Upper lobe of left lung (tissue), 6 donors: ENCODE results near the gene SLC27A1. TPM values are rescaled to one million over a fixed set of nuclear protein-coding genes. Genes with fewer than 3 reads are reported as not detected.

ENCODE experiments used
- ATAC-seq, 2 donors: fragments of 200-7000 bp; cut with Tn5 transposase; one replicate each; pipeline ENCODE4 v1.9.1; 2022; ENCODE audit warnings: mild to moderate bottlenecking in 2 of 2, moderate library complexity in 2 of 2; ENCODE audit not compliant: low FRiP score in 2 of 2
- DNase-seq, 2 donors: peaks; one replicate each; pipeline ENCODE4 v3.0.0-alpha.2; 2019 to 2020
- H3K27ac ChIP-seq, 4 donors: fragments of 200-600 bp; sonication (generic); one replicate each; pipeline ENCODE4 v1.5.1; 2016 to 2019
- H3K27me3 ChIP-seq, 4 donors: fragments of 200-600 bp; sonication (generic); one replicate each; pipeline ENCODE4 v1.5.1; 2017 to 2019
- H3K36me3 ChIP-seq, 4 donors: fragments of 200-600 bp; sonication (generic); one replicate each; pipeline ENCODE4 v1.5.1; 2016 to 2019
- H3K4me1 ChIP-seq, 4 donors: fragments of 200-600 bp; sonication (generic); one replicate each; pipeline ENCODE4 v1.5.1; 2018 to 2019
- H3K4me3 ChIP-seq, 4 donors: fragments of 200-600 bp; sonication (generic); one replicate each; pipeline ENCODE4 v1.5.1; 2017 to 2019; ENCODE audit warnings: mild to moderate bottlenecking in 2 of 4, moderate library complexity in 1 of 4
- H3K9me3 ChIP-seq, 4 donors: fragments of 200-600 bp; sonication (generic); one replicate each; pipeline ENCODE4 v1.5.1; 2018 to 2019
- CTCF ChIP-seq, 6 experiments: fragments of 450-650 bp in 4 of 6; fragments of 200-600 bp in 2 of 6; sonication (generic) in 2 of 6; IDR thresholded peaks; one replicate each; pipeline ENCODE4 v1.5.1; 2016 to 2019; ENCODE audit warnings: antibody characterized with exemption in 6 of 6
- EP300 ChIP-seq, 4 donors: sonication (generic); formaldehyde crosslinking; IDR thresholded peaks; one replicate each; pipeline ENCODE4 v1.5.1; 2017; ENCODE audit warnings: antibody characterized with exemption in 4 of 4, control low read depth in 2 of 4
- POLR2A ChIP-seq, 4 donors: fragments of 450-650 bp; IDR thresholded peaks; one replicate each; pipeline ENCODE4 v1.5.1; 2016 to 2017; ENCODE audit warnings: antibody characterized with exemption in 4 of 4, mild to moderate bottlenecking in 2 of 4
- POLR2AphosphoS5 ChIP-seq, 2 donors: sonication (generic); formaldehyde crosslinking; IDR thresholded peaks; one replicate each; pipeline ENCODE4 v1.5.1; 2017; ENCODE audit warnings: antibody characterized with exemption in 2 of 2
- WGBS, 2 donors: methylation state at CpG; one replicate each; pipeline ENCODE4 v1.1.5; 2017 to 2018; 5-methylcytosine and 5-hydroxymethylcytosine counted together
- total RNA-seq, 6 donors: library from RNA; depleted of rRNA in 4 of 6; stranded (reverse); fragments of >200 nt in 4 of 6; gene quantifications; one replicate each; pipeline versions ENCODE4 v1.1.0 to v1.2.1, GENCODE V29; 2016 to 2021
- donor health status: DM: no; HTN: no; CAD: no; lungs with moderate emphysema.
- donor health status: DM: no; HTN: yes; CAD: no; lungs with severe emphysema.

The SLC27A1 gene
- total RNA-seq, 6 donors from 2014 or later: 21.0 to 88.0 (median 30.8) TPM

GRCh38 chr19:17530586-17530985, 60.3 kb downstream of the SLC27A1 start:
- Histone ChIP-seq H3K27me3 (no peaks in the 10 kb centered on the region), H3K36me3 (no peaks in the 10 kb centered on the region), H3K9me3 (peaks cover 0 to 8% (median 1%) of the 10 kb centered on the region in 4 donors), H3K4me3 (no peak overlapping the region), H3K4me1 (no peaks in the 10 kb centered on the region), H3K27ac (no peak overlapping the region)
- no peak for DNase-seq
- 17 to 18% methylated on average over 1 to 8 of the region's 8 CpGs for WGBS, 2 donors
- ATAC-seq: no peak
- TF ChIP-seq POLR2A (IDR thresholded peaks at IDR 0.05) (no peak), CTCF (IDR thresholded peaks at IDR 0.05) (no peak), POLR2AphosphoS5 (IDR thresholded peaks at IDR 0.05) (no peak), EP300 (IDR thresholded peaks at IDR 0.05) (no peak)

- no peaks in the 10 kb centered on the region for H3K4me1 ChIP-seq
- H3K27me3 ChIP-seq: no peaks in the 10 kb centered on the region
- no peak overlapping the region for H3K4me3 ChIP-seq
- H3K9me3 ChIP-seq: peaks cover 0 to 8% (median 1%) of the 10 kb centered on the region in 4 donors
- no peak for ATAC-seq
- no peaks in the 10 kb centered on the region for H3K36me3 ChIP-seq
- H3K27ac ChIP-seq: no peak overlapping the region
- TF ChIP-seq EP300 (IDR thresholded peaks at IDR 0.05): no peak
- TF ChIP-seq POLR2AphosphoS5 (IDR thresholded peaks at IDR 0.05): no peak
- TF ChIP-seq POLR2A (IDR thresholded peaks at IDR 0.05): no peak
- TF ChIP-seq CTCF (IDR thresholded peaks at IDR 0.05): no peak
- WGBS, 2 donors: 84 to 87% methylated on average over 6 to 16 of the region's 16 CpGs
- DNase-seq: no peak
These were observed 61.8 kb downstream of the SLC27A1 start for GRCh38 chr19:17532116-17532515.

- Histone ChIP-seq H3K27ac (no peak overlapping the region), H3K4me3 (no peak overlapping the region), H3K36me3 (no peaks in the 10 kb centered on the region), H3K9me3 (peaks cover 0 to 8% (median 1%) of the 10 kb centered on the region in 4 donors), H3K4me1 (no peaks in the 10 kb centered on the region), H3K27me3 (no peaks in the 10 kb centered on the region)
- no peak for ATAC-seq
- TF ChIP-seq POLR2AphosphoS5 (IDR thresholded peaks at IDR 0.05) (no peak), CTCF (IDR thresholded peaks at IDR 0.05) (no peak), POLR2A (IDR thresholded peaks at IDR 0.05) (no peak), EP300 (IDR thresholded peaks at IDR 0.05) (no peak)
- DNase-seq: no peak
- 54 to 72% methylated on average over 7 of the region's 7 CpGs for WGBS, 2 donors
These were observed 62.2 kb downstream of the SLC27A1 start for GRCh38 chr19:17532557-17532956.

- Histone ChIP-seq H3K4me1 (peaks cover 9 to 12% (median 11%) of the 10 kb centered on the region in 4 donors), H3K27ac (no peak overlapping the region), H3K36me3 (no peaks in the 10 kb centered on the region), H3K27me3 (no peaks in the 10 kb centered on the region), H3K4me3 (no peak overlapping the region), H3K9me3 (no peaks in the 10 kb centered on the region)
- ATAC-seq: no peak
- no peak for DNase-seq
- TF ChIP-seq EP300 (IDR thresholded peaks at IDR 0.05) (no peak), POLR2AphosphoS5 (IDR thresholded peaks at IDR 0.05) (no peak), POLR2A (IDR thresholded peaks at IDR 0.05) (no peak), CTCF (IDR thresholded peaks at IDR 0.05) (no peak)
These were observed 64.4 kb downstream of the SLC27A1 start for GRCh38 chr19:17534767-17535166.

- peaks cover 9 to 14% (median 12%) of the 10 kb centered on the region in 4 donors for H3K4me1 ChIP-seq
- no peaks in the 10 kb centered on the region for H3K27me3 ChIP-seq
- no peak for ATAC-seq
- no peak overlapping the region for H3K4me3 ChIP-seq
- TF ChIP-seq CTCF (IDR thresholded peaks at IDR 0.05): no peak
- TF ChIP-seq POLR2A (IDR thresholded peaks at IDR 0.05): no peak
- no peak for TF ChIP-seq POLR2AphosphoS5 (IDR thresholded peaks at IDR 0.05)
- no peak for TF ChIP-seq EP300 (IDR thresholded peaks at IDR 0.05)
- H3K36me3 ChIP-seq: no peaks in the 10 kb centered on the region
- H3K9me3 ChIP-seq: no peaks in the 10 kb centered on the region
- 77 to 82% methylated on average over 6 of the region's 6 CpGs for WGBS, 2 donors
- DNase-seq: no peak
- H3K27ac ChIP-seq: no peak overlapping the region
These were observed 66.6 kb downstream of the SLC27A1 start for GRCh38 chr19:17536955-17537354.
